GM21825 (cell line): ENCODE measurements around the gene MGRN1.
A peak's percentile ranks its signal among the peaks of the same experiment; 100 is the strongest.

ENCODE experiments used
- ATAC-seq: cut with Tn5 transposase; IDR thresholded peaks from one replicate; pipeline ENCODE4 v1.9.1; 2021; ENCODE audit warnings: mild to moderate bottlenecking, moderate library complexity; ENCODE audit not compliant: unreplicated experiment

The MGRN1 gene

DNA sequence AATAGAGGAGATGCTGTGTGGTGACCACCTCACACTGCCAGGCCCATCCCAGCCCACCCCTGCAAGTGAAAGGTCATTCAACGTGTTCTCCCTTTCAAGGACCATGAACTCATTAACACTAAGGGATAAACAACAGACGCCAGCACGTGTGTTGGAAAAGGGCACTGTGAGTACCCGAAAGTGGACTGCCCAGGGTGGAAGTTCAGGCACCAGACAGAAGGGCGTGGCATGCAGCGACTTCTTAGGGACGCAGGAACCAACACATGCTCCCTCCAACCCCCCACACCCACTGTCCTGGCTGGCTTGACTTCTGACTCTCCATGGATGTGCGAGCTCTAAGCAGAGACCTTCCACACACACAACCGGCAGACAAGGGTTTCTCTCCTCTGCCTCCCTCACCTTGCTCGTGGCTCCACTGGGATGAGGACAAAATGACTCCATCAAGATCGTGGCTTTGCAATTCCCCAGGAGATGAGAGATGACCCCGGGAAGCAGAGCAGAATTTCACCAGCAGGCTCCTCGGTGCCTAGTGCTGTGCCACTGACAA is 20.9 kb upstream of the MGRN1 start:
- no peak for ATAC-seq

DNA sequence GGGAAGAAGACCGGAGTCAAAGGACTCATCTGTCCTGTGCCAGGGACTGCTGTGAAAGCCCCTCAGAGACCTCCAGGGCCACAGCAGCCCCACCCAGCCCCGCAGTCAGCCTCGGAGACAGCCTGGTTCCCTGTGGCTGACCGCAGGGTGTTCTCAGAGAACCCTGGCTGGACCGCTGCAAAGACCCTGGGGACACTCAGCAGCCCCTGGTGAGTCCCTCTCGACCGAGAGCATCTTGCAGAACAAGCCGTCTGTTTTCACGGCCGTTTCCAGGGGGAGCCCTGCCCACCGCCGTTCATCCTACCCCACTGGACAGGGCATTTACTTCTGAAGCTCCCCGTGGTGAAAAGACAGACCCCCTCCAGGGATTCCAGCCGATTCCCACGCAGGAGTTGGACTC is 20.2 kb upstream of the MGRN1 start:
- ATAC-seq, result no peak

DNA sequence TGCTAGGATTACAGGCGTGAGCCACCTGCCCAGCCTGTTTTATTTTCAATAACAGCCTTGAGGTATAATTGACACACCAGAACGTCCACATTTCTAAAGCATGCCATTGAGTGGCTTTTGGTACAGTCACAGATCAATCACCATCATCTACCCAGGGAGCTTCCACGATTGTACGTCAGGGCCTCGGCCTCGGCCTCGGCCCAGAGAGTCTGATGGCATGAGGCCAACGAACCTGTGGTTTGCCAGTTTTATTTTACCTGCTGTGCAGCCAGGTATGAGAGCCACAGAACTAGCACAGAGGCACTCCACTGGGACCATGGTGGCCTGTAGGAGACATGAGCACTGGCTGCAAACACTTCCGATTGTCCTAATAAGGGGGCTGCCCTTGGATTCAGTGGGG is 18.3 kb upstream of the MGRN1 start:
- no peak for ATAC-seq

DNA sequence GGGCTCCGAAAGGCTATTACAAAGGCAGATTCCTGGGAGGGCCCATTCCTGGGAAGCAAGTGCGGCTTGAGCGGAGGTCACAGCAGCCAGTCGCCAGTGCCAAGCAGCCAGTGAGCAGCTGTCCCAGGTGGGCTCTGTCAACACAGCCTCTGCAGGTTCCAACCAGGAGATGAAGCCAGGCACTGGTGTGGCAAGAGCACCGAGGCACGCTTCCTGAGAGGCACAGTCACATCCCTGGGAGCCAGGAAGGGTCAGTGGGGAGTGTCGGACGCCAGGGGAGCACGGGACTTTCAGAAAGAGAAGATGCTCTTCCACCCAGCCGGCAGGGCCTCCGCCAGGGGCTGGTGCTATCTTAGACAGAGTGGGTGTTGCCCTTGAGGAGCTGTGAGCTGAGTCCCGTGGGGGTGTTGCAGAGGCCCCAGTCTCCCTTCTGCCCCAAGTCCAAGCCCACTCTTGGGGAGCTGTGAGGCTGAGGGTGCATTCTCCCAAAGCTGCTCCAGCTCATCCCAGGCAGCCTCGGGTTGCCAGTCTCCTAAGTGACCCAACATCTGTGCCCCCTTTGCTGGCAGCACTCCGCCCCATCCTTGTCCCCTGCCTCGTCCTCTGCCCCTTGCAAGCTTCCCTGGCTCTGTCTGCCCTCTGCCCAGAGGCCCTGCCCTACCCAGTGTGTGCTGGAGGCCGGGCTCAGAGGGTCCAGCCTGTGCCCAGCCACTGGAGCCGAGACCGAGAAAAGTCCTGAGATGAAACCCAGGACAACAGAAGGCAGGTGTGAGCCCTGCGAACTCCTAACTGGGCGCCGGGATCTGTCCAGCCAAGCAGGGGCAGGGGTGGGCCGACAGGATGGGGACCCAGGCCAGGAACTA is 16.6 kb upstream of the MGRN1 start:
- no peak for ATAC-seq

DNA sequence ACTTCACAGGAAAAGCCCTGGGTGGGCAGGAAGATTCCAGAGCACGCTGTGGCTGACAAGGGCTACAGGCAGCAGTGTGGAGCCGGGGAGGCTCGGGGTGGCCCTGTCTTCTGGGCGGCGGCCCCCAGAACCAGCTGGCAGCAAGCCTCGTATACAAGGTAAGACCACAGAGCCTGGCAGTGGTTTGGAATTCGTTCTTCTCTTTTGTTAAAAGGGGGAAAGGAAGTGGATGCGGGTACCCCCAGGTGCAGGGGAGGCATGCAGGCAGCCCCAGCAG is 16.0 kb upstream of the MGRN1 start:
- ATAC-seq, result no peak

DNA sequence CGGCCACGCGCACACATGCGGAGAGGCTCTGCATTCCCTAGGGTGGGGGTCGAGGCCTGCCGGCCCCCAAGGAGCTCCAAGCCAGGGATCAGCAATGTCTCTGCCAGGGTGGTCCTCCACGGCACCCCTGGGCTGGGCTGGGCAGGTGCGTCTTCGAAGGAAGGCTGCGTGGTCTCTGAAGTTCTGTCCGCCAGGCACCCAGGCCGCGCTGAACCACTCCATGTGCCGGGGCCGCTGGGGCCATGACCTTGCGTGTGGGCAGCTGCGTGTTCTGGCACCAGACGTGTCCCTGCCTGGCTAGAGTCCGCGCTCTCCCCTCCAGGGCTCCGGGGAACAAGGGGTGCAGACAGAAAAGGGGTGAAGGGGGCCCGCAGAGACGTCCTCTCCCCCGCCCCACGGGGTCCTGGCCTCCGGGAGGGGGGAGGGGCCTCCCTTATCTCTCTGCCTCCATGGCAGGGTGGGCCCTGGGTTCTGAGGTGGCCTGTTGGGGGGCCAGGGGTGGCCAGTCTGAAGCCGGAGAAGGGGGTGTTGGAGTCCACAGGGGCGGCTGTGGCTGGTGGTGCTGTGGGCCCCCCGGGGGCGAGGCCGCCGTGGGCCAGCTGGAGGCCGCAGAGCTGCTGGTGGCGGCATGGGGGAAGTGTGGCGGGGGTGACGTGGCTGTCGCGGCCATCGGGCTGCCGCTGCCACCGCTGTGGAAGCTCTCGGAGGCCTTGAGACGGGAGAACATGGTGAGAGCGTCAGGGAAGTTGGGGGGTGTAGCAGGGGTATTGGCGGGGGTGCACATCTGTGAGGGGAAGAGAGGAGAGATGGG is 15.2 kb upstream of the MGRN1 start:
- no peak for ATAC-seq

DNA sequence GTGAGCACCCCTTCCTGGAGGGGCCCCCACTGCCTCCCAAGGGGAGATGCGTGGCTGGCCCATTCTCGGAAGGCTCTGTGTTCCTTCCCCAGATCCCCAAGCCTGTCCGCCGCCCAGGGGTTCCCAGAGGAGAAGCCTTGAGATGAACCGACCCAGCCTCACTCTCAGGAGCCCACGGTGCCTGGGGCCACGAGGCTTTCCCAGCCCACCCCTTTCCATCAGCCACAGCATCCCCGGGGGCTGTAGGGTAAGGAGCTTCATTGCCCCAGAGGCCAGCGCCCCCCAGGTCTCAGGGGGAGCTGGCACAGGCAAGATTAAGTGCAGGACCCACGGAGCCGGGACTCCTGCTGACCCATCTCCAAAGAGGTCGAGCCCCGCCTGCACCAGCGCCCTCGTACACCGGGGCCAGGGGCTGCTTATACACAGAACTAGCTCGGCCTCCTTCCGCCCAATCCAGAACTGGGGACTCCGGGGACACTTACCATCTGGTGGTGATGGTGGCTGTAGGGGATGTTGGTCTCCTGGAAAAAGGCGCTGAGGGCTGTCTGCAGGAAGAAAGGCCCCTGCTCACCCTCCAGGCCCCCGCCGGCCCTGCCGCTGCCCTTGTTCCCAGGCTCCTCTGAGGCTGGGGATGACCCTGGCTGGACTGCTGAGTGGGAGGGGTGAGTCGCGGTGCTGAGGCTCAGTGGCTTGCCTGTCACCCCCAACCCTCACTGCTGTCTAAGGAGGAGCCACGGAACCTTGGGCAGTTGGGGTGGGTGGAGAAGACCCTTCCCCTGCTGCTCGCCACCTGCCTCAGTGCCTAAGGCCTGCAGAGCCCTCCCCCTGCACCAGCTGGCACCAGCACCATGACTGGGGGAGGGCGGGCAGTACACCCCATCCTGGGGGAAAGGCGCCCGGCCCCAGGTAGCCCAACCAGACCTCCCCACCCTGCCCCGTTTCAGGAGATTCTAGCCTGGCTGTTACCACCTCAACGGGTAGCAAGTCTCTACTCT is 14.3 kb upstream of the MGRN1 start:
- no peak for ATAC-seq

DNA sequence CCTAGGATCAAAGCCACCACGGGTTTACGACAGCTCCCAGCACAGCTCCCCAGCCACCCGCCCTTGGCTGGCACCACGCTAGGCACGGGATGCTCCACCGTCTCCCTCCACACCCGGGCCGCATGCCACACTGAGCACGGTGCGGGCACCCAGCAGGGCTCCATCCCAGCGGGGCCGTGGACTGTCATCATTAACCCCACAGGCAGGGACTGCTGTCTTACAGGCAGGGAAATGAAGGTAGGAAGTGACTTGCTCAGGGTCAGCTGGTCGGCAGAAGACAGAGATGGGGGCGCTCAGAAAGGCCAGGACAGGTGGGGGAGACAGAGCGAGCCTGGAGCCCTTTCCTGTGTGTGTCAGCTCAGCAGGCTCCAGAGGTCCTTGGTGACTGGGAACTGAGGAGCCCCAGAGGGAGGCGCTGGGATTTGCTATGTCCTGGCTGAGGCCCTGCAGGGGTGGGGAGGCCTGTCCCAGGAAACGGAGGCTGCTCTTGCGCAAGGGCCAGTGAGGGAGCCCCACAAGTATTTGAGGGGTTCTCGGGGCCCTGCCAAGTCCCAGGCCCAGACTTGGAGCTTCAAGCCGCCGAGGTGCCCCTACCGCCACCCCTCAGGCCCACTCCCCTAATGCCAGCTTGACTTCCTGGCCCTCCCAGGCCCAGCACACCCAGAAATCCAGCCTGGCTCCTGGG is 13.1 kb upstream of the MGRN1 start:
- ATAC-seq, result no peak

DNA sequence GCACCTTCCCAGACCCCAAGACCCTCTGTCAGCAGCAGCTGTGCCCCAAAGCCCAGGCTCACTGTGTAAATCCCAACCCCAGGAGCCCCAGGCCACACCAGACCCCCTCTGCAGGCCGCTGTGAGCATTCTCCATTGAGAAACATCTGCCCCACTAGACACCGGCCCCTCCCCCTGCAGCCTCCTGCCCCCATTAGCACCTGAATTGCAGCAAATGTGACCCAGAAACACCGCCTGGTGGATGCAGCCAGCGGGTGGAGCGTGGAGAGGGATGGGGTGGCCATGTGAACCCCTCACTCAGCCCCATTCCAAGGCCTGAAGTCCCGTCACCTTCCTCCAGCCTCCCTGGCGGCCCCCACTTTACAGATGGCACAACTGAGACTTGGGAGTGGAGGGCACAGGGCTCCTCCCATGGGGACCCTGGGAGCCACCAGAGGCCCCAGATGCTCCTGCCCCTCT is 12.1 kb upstream of the MGRN1 start:
- no peak for ATAC-seq

DNA sequence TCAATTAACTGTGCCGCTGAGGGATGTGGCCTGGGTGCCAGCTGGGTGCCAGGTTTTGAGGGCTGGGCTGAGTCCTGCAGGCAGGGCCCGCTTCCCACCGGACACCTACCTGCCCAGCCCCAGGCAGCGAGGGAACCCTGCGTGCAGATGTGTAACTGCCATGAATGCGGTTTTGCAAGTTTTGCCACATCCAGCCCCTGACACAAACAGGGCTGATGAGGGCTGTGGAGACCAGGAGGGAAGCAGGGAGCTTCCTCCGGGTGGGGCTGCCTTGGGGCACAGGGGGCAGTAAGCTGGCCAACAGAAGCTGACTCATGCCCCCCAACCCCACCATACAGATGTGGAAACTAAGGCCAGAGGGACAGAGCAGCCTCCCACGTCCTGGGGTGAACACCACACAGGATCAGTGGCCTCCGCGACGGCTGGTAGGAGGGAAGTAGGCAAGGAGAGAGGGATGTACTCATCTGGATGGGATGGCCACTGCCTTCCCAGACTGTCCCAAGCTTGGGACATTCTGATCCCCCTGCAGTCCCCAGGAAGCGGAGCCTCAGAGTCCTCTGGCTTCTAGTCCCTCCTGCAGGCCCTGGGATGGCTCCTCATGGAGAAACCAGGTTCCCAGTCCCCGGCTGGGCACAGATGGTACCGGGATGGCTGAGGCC is 11.5 kb upstream of the MGRN1 start:
- ATAC-seq, result no peak

DNA sequence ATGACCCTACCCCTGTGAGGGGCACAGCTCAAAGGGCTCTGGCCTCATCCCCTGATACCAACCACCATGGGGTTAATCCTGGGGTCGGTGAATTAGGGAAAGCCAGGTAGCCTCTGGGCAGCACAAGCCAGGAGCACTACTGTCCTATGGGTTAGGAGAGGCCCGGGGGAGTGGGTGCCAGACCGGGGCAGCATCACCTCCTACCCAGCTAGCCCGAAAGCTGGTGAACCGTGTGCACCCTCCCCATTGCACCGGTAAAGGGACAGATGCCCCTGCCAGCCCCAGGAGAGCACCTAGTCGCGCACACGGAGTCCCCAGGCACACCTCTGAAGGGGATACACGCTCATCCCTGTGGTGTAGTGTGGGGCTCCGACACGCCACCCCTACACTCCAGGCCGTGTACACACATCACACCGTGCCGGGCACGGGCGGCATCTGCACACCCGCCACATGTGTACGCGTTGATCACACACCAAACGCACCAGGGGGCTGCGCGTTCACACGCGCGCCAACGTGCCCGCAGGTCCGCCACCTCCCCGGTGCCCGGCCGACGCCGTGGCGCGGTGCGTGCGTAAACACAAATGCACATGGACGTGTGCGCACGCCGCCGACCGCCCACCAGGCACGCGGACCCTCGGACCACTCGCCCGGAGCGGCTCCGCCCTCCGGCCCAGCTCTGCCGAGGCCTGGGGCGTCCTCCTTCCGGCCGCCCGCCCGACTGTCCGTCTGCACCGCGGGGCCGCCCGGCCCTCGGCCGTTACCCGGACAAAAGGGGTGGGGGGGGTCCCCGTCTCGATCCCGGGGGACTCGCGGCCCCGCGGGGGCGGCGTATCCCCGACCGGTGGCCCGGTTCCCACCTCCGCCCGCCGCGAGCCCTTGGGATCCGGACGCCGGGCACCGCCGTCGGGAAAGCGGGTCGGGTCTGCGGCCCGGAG is 10.7 kb upstream of the MGRN1 start:
- ATAC-seq, result no peak

DNA sequence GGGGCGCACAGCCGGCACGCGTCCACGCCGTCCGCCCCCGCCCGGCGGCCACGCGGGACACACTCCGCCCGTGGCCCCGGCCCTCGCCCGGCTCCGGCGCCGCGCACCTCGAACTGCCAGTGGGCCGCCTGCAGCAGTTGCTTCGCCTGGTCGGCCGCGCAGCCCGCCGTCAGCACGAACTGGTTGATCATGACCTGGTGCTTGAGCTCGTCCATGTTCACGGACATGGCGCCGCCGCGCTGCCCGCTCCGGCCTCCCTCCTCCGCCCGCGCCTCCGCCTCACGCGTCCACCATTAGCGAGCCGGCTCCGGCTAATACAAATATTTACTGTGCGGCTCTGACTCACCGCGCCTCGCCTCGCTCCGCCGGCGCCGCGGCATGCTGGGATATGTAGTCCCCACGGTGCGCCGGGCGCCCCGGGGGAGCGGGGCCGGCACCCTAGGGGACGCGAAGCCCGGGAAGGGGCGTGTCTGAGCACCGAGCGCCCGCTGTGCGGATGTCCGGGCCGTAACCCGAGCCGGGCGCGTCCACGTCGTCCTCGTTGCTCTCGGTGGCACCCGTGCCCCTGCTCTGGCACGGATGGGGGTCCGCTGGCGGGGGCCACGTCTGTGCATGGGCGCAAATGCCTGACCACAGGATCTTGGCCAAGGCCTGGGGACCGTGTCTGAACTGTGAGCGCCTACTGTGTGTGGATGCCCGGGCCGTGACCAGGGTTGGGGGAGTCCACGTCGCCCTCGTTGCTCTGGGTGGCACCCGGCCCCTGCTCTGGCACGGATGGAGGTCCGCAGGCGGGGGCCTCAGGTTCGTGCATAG is 9.8 kb upstream of the MGRN1 start, which contains the start of gene UBALD1:
Gene UBALD1, minus strand, starts transcription at position 318 of the 813 bp plus-strand sequence. Its CDS starts 91 bp downstream, at position 227.
- ATAC-seq, result peak; percentile 55

DNA sequence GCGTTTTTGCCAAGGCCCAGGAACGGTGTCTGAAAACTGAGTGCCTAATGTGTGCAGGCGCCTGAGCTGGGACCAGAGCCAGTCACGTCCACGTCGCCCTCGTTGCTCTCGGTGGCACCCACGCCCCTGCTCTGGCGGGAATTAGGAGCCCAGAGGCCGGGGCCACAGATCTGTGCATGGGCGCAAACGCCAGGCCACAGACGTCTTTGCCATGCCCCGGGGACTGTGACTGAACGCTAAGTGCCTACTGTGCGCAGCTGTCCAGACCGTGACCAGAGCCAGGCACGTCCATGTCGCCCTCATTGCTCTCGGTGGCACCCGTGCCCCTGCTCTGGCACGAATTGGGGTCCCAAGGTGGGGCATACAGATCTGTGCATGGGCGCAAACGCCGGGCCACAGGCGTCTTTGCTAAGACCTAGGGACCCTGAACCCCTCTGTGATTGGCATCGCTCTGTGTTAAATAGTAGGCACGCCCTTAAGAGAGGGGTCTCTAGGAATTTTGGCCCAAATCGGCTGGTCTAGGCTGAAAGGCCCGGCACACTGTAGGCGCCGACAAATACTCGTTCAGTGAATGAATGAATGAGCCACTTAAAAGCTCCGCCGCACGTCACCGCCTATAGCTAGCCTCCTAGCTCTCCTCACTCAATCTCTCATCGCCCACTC is 9.1 kb upstream of the MGRN1 start:
- no peak for ATAC-seq

DNA sequence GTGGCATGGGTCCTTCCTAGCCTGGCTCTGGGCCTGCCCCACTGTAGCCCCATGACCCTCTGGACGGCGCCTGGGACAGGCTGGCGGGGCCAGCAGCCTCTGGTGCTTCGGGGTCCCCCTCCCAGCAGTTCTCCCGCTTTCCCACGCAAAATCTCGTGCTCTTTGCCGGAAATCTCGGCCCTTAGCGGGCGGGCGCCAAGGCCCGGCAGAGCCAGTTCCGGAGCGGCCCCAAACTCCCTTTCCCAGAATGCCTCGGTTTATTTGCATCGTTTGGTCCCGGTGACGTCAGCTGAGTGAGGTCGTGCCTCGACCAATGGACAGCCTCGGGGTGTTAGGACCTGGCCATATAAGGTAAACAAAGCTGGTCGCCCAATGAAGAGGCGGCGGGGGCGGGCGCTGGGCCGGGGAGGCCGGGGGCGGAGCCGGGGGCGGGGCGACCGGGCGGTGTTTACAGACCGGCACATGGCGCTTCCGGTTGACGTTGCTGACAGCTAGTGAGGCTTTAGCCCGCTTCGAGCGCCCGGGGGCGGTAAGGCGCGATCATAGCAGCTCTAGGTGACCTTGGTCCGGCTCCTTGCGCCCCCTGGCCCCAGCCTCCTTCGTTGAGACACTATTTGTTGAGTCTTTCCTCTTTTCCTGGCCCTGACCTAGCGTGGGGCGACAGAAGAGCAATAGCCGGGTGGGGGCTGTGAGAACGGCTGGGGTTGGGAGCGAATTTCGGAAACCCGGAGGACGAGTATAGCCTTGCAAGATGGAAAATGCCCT is 8.4 kb upstream of the MGRN1 start:
- peak; percentile 70 for ATAC-seq

DNA sequence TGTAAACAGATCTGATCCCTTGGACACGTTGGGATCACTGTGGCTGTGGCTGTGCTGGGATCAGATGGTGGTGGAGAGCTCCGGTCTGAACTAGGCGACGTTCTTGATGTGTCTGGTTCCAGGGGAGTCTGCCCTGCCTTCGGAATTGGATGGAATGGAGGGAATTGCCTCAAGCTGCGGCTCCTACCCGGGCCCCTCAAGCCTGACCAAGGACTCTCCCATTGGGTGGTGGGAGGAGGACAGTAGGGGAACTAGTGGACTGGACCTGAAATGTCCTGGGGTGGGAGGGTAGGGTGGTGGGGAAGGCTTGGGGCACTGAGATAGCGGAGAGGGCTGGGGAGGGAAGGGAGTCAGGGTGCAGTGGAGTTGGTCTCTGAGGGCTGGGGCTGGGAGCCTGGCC is 6.7 kb upstream of the MGRN1 start:
- ATAC-seq, result no peak

DNA sequence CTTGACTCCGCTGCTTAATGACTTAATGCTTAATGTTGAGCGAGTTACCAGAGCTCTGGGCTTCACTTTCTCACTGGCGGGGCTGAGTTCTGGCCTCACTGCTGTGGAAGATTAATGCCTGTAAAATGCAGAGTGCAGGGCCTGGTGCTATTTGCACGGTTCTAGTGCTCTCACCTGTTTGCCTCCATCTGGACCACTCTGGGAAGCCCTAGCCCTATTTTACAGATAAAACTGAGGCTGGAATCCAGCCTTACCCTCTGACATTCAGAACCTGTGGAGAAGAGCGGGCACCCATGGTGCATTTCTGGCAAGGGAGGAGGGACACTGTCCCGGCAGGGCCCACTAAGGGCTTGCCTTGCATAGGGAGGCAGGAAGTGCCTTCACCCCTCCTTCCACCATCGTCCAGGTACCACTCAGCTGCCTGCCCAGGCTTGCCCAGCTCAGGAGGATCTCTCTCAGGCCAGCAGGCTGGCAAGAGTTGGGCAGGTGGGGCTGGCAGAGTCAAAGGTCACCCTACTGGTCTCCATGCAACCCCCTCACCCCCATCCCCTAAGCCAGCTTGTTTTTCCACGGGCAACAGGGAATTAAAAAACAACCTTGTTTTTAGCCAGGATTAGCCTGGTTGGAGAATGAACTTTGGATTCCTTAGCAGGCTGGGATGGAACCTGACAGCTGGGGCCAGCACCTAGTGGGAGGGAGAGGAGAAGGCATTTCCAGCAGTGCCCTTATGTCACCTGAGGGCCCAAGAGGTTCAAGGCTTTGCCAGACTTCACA is 5.8 kb upstream of the MGRN1 start:
- no peak for ATAC-seq
